Erythroblast (primary cell): ENCODE data around the gene VPS39.

ENCODE experiments used
- GATA1 ChIP-seq: IDR thresholded peaks from 2 replicates; pipeline ENCODE4 v1.6.1; 2011; ENCODE audit warnings: low read depth, mild to moderate bottlenecking, control low read depth, low read length, moderate library complexity
- POLR2A ChIP-seq: IDR thresholded peaks from 2 replicates; pipeline ENCODE4 v1.6.1; 2011; ENCODE audit warnings: mild to moderate bottlenecking, low read length

DNA sequence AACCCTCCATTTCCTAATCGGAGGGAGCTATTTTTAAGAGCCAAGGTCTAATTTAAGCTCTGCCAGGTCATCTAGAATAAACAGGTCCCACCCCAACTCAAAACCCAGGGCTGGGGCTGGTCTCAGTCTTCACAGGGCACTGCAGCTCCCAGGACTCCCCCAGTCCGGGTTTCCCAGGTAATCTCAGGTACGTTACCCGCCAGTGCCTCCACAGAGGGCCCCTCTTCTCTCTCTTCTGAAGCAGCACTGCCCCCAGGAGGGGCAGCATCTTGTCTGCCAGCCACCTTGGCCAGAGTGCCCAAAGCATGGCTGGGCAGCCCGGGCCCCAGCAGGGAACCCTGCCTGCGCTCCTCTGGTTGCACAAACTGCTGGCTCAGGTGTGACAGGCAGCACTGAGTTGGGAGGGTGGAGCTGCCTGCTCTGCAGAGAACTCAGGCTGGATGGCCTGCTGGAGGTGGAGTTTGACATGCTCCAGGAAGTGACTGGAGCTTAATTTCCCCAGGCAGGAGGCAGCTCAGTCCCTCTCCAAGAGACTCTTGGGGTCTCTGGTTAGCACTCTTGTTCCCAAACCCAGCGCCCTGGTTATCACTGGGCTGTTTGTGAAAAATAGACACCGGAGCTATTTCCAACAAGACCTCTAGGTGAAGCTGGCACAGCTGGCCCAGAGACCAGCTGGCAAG lies 51.7 kb downstream of the VPS39 start, which contains the start of gene PLA2G4F:
- no peak for TF ChIP-seq POLR2A
- no peak for TF ChIP-seq GATA1
